ENCODE measurements around the gene KCNMA1.

KCNMA1 gene

DNA sequence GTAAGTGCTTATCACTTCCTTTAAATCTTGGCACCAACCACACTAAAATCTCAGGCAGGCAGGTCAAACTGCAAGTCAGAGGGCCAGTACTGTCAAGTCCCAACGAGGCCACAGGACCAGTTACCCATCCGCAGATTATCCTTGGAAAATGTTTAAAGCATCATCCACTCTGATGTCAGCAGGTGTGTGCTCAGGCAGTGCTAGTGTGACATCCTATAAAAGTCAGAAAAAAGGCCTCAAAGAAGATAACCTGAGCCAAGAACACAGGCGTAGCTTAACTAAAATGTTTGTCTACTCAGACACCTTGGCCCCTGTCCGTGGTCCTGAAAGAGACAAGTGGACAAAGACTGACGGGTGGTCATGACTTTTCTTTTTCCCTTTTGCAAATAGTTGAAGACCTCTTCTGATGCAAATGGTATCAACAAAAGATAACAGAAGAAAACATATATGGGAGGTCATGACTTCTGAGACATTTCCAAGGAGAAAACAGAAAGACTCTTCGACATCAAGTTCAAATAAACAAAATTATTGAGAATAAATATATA lies 309.3 kb downstream of the KCNMA1 start:
- no peak overlapping the region for H3K4me3 ChIP-seq (ENCODE audit: low read length)
- DNase-seq (ENCODE audit: low read depth), result no peak
- TF ChIP-seq, protein P1, sequence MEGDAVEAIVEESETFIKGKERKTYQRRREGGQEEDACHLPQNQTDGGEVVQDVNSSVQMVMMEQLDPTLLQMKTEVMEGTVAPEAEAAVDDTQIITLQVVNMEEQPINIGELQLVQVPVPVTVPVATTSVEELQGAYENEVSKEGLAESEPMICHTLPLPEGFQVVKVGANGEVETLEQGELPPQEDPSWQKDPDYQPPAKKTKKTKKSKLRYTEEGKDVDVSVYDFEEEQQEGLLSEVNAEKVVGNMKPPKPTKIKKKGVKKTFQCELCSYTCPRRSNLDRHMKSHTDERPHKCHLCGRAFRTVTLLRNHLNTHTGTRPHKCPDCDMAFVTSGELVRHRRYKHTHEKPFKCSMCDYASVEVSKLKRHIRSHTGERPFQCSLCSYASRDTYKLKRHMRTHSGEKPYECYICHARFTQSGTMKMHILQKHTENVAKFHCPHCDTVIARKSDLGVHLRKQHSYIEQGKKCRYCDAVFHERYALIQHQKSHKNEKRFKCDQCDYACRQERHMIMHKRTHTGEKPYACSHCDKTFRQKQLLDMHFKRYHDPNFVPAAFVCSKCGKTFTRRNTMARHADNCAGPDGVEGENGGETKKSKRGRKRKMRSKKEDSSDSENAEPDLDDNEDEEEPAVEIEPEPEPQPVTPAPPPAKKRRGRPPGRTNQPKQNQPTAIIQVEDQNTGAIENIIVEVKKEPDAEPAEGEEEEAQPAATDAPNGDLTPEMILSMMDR (conservative IDR thresholded peaks at IDR 0.05; ENCODE audit: low read depth, low read length), result no peak

DNA sequence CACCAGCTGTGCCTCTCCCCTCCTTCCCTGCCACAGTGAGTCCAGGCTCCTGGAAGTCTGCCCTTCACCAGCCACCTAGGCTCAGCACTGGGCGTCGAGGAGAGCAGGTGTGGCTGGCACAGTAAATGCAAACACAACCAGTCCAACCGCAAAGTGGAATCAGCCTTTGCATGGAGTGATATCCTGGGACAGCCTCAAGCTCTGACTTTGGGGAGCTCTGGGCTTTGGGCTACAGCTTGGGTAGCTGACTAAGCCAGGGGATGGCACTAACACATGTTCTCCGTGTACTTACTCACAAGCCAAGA lies 312.4 kb downstream of the KCNMA1 start:
- TF ChIP-seq, protein P1 (conservative IDR thresholded peaks at IDR 0.05; ENCODE audit: low read depth, low read length), result no peak
- no peak overlapping the region for H3K4me3 ChIP-seq (ENCODE audit: low read length)
- no peak for DNase-seq (ENCODE audit: low read depth)

DNA sequence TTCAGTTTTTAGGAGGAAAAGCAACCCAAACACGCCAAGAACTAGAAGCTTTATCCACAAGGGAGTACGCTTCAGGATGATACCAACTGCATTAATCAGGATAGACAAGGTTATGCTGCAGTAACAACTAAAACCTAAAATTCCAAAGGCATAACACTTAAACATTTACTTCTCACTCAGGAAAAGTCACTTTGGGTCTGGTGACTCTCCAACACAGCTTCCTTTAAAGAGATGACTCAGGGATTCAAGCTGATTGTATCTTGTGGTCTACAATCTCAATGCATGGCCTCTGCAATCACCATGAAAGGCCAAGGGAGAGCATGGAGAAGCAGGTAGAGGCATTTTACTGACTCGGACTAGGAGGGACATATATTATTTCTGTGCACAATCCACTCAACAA lies 315.8 kb downstream of the KCNMA1 start:
- DNase-seq (ENCODE audit: low read depth), result no peak
- TF ChIP-seq, protein P1 (conservative IDR thresholded peaks at IDR 0.05; ENCODE audit: low read depth, low read length), result no peak
- H3K4me3 ChIP-seq (ENCODE audit: low read length), result no peak overlapping the region

DNA sequence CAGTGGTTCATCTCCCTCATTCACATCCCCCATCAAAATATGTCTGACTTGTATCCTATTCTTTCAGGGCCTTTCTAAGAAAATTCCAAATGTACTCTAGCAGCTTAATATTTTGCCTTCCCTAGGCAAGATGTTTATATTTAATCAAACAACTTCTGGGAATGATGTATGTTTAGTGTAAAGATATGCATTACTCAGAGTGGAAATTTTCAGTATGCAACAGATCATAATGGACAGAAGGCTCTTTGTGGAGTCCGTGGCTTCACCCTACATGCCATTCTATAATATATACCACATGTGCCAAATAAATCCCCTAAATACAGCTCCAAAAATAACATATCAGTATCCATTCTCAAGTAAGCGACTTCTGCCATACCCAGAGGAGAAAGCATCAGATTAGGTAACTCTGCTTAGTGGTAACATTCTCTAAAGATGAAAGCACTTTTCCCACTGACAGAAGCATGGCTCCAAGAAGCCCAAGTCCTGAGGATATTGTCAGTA lies 316.6 kb downstream of the KCNMA1 start:
- no peak overlapping the region for H3K4me3 ChIP-seq (ENCODE audit: low read length)
- TF ChIP-seq, protein P1 (conservative IDR thresholded peaks at IDR 0.05; ENCODE audit: low read depth, low read length), result no peak
- DNase-seq (ENCODE audit: low read depth), result no peak

DNA sequence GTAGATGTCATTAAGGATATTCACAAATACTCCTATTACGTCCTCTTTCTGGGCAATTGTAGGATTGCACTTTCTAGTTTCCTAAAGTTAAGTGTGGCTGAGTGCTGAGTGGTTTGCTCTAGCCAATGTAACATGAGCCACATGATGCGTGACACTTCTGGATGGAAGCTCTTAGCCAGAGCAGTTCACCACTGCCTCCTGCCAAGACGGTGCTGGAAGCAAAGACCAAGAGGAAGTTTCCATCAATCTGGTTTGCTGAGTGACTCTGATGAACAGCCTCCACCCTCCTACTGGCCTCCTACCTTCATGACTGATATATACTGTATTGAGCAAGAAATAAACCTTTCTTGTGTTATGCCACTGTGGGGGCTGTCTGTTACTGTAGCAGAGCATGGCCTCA lies 318.1 kb downstream of the KCNMA1 start:
- H3K4me3 ChIP-seq (ENCODE audit: low read length), result no peak overlapping the region
- TF ChIP-seq, protein P1 (conservative IDR thresholded peaks at IDR 0.05; ENCODE audit: low read depth, low read length), result no peak
- no peak for DNase-seq (ENCODE audit: low read depth)

DNA sequence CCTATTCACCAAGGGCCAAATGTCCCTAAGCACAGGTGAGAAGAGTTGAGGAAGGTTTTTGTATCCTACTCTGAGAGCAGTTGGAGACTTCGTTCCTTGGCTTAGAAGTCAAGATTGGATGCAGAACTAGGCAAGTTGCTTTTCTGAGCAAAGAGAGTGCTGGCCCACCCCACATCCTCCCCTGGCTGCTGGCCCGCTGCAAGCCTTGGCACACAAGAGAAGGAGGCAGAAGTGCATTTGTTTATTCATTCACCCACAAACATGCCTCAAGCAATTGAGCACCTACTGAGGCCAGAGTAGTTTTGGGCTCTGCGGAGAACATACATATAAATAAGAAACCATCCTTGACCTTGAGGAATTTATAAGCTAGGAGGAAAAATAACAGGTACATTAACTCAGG lies 318.9 kb downstream of the KCNMA1 start:
- TF ChIP-seq, protein P1 (conservative IDR thresholded peaks at IDR 0.05; ENCODE audit: low read depth, low read length), result no peak
- DNase-seq (ENCODE audit: low read depth), result no peak

DNA sequence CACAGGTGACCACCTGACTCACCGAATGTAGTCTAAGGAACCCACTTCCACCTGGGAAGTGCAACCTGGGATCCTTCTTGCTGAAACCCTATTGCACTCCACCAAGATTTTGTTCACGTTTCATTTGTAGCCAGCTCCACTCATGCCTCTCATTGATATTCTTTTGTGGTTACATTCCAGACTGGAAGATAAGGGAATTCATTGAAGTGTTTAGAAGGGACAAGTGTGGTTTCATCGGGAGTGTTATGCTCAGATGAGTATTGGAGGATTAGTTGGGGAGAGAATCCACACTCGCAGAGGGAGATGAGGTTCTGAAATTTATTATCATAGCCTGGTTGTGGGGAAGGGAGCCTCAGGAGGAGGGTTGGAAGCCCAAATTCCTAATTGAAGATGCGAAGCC lies 320.4 kb downstream of the KCNMA1 start:
- TF ChIP-seq, protein P1 (conservative IDR thresholded peaks at IDR 0.05; ENCODE audit: low read depth, low read length), result no peak
- no peak overlapping the region for H3K4me3 ChIP-seq (ENCODE audit: low read length)
- DNase-seq (ENCODE audit: low read depth), result no peak

More for the DNA sequence above, 318.9 kb downstream of the KCNMA1 start:
- H3K4me3 ChIP-seq (ENCODE audit: low read length), result no peak overlapping the region

All from retinal pigment epithelial cell (primary cell).